Skeletal muscle satellite cell (primary cell): Measurements from ENCODE around the gene RASSF6. TPM values are rescaled to one million over a fixed set of nuclear protein-coding genes. Genes with fewer than 3 reads are reported as not detected.

Experiments used
- small RNA-seq: library from RNA; depleted of rRNA; stranded (forward); fragments of <200 nt; gene quantifications from one replicate; pipeline ENCODE3, GENCODE V24; 2012

The RASSF6 gene

Small RNA genes lying within 50 kb of the gene (small RNA-seq; reads per million reads assigned to genes)
- gene AC074250.1 = not detected
